WTC11 (cell line): ENCODE measurements around the gene PPP1R18. TPM values are rescaled to one million over a fixed set of nuclear protein-coding genes. Genes with fewer than 3 reads are reported as not detected.

Source experiments
- ATAC-seq: fragments of 200-7000 bp; cut with Tn5 transposase; 2 replicates; pipeline ENCODE4 v1.10.0; 2021; ENCODE audit warnings: mild to moderate bottlenecking, moderate library complexity
- CTCF ChIA-PET: fragments of 300-600 bp; sonication (Branson Sonifier 250); formaldehyde crosslinking; loops from one replicate; lab custom pipeline; 2021; ENCODE audit warnings: antibody characterized with exemption; lab: Charles Lee
- POLR2A ChIA-PET: fragments of 350-600 bp; sonication (Branson Sonifier 250); formaldehyde crosslinking; loops from one replicate; lab custom pipeline; 2021; ENCODE audit warnings: antibody characterized with exemption; lab: Charles Lee
- DNase-seq: peaks from one replicate; pipeline ENCODE4 v3.0.0; 2021; ENCODE audit warnings: low spot score
- H3K27ac Mint-ChIP-seq: 2 replicates; pipeline ENCODE4 v1.8.0; 2021; ENCODE audit warnings: mixed read lengths
- H3K27me3 Mint-ChIP-seq: 2 replicates; pipeline ENCODE4 v1.8.0; 2021; ENCODE audit warnings: low read depth, mild to moderate bottlenecking, moderate library complexity, mixed read lengths
- H3K36me3 Mint-ChIP-seq: 2 replicates; pipeline ENCODE4 v1.8.0; 2021; ENCODE audit warnings: mixed read lengths
- H3K4me1 Mint-ChIP-seq: 2 replicates; pipeline ENCODE4 v1.8.0; 2022; ENCODE audit warnings: mixed read lengths
- H3K4me3 Mint-ChIP-seq: 2 replicates; pipeline ENCODE4 v1.8.0; 2021; ENCODE audit warnings: mild to moderate bottlenecking, moderate library complexity, mixed read lengths
- H3K9me3 Mint-ChIP-seq: 2 replicates; pipeline ENCODE4 v1.8.0; 2021; ENCODE audit warnings: mixed read lengths
- CREB1 ChIP-seq: sonication (generic); formaldehyde crosslinking; IDR thresholded peaks from 2 replicates; pipeline ENCODE4 v1.8.0; 2023; ENCODE audit warnings: mild to moderate bottlenecking, missing genetic modification reagents
- CREM ChIP-seq: sonication (generic); formaldehyde crosslinking; IDR thresholded peaks from 2 replicates; pipeline ENCODE4 v1.8.1; 2022; ENCODE audit warnings: mild to moderate bottlenecking, missing genetic modification reagents, moderate library complexity
- ESRRA ChIP-seq: sonication (generic); formaldehyde crosslinking; IDR thresholded peaks from 2 replicates; pipeline ENCODE4 v1.8.1; 2022; ENCODE audit warnings: mild to moderate bottlenecking, missing genetic modification reagents, borderline replicate concordance
- ETV6 ChIP-seq: sonication (generic); formaldehyde crosslinking; IDR thresholded peaks from 2 replicates; pipeline ENCODE4 v1.8.1; 2022; ENCODE audit warnings: mild to moderate bottlenecking, missing genetic modification reagents
- FOXK1 ChIP-seq: sonication (generic); formaldehyde crosslinking; IDR thresholded peaks from 2 replicates; pipeline ENCODE4 v1.8.0; 2022; ENCODE audit warnings: mild to moderate bottlenecking, moderate library complexity, missing genetic modification reagents
- HMGXB4 ChIP-seq: sonication (generic); formaldehyde crosslinking; IDR thresholded peaks from 2 replicates; pipeline ENCODE4 v1.8.1; 2023; ENCODE audit warnings: mild to moderate bottlenecking, moderate library complexity, missing genetic modification reagents
- KAT7 ChIP-seq: sonication (generic); formaldehyde crosslinking; IDR thresholded peaks from 2 replicates; pipeline ENCODE4 v1.8.1; 2023; ENCODE audit warnings: missing genetic modification reagents, mild to moderate bottlenecking, borderline replicate concordance
- MAX ChIP-seq: sonication (generic); formaldehyde crosslinking; IDR thresholded peaks from 2 replicates; pipeline ENCODE4 v1.8.0; 2022; ENCODE audit warnings: mild to moderate bottlenecking, missing genetic modification reagents
- PRDM15 ChIP-seq: sonication (generic); formaldehyde crosslinking; IDR thresholded peaks from 2 replicates; pipeline ENCODE4 v1.8.0; 2022; ENCODE audit warnings: missing genetic modification reagents
- RELA ChIP-seq: sonication (generic); formaldehyde crosslinking; IDR thresholded peaks from 2 replicates; pipeline ENCODE4 v1.8.1; 2022; ENCODE audit warnings: missing genetic modification reagents, mild to moderate bottlenecking, borderline replicate concordance
- USF2 ChIP-seq: sonication (generic); formaldehyde crosslinking; IDR thresholded peaks from 2 replicates; pipeline ENCODE4 v1.8.1; 2023; ENCODE audit warnings: mild to moderate bottlenecking, missing genetic modification reagents, moderate library complexity
- ZBTB43 ChIP-seq: sonication (generic); formaldehyde crosslinking; IDR thresholded peaks from 2 replicates; pipeline ENCODE4 v1.8.1; 2023; ENCODE audit warnings: mild to moderate bottlenecking, missing genetic modification reagents
- ZNF317 ChIP-seq: sonication (generic); formaldehyde crosslinking; IDR thresholded peaks from 2 replicates; pipeline ENCODE4 v1.8.1; 2023; ENCODE audit warnings: low read depth, mild to moderate bottlenecking, moderate library complexity, missing genetic modification reagents, borderline replicate concordance
- total RNA-seq: library from RNA; stranded (reverse); gene quantifications from 3 replicates; pipeline ENCODE4 v1.2.3, GENCODE V29; 2021

The PPP1R18 gene
- total RNA-seq, 1 experiment from 2014 or later, result 36.5 TPM

- no peak for TF ChIP-seq CREB1 (CRISPR knock-in tag)
- TF ChIP-seq, all 79 proteins: peak for 0
Measured at GRCh38 chr6:30688569-30688968, 2.1 kb upstream of the PPP1R18 start (continued).

- H3K27me3 Mint-ChIP-seq, result no peaks in the 10 kb centered on the region
- peak overlapping the region; percentile 80 for H3K4me3 Mint-ChIP-seq
- H3K36me3 Mint-ChIP-seq, result peaks cover 3% of the 10 kb centered on the region; the same call in 1 of the 2 replicates
- peaks cover 70% of the 10 kb centered on the region for H3K4me1 Mint-ChIP-seq
- ChIA-PET CTCF (interaction anchor here (0.7 to 2.8 kb wide), 8 partner anchors 9 to 193 kb away, joined by 3 to 42 read pairs (median 8); partner anchors contain the start of genes DHX16, FLOT1 and MDC1), POLR2A (interaction anchor here (0.5 to 2.6 kb wide), 10 partner anchors 14 to 193 kb away, joined by 3 to 7 read pairs (median 3); partner anchors contain the start of genes GNL1, MDC1, MRPS18B and PPP1R10)
- peak; percentile 46 for DNase-seq
- 0 out of 2 replicates have a peak, but pooled peaks have one; percentile 46 for TF ChIP-seq CREM (CRISPR knock-in tag)
- TF ChIP-seq ESRRA (CRISPR knock-in tag), result peak; percentile 53; the same call in 1 of the 2 replicates
- no peak for TF ChIP-seq ZNF317 (CRISPR knock-in tag)
- peak; percentile 43; the same call in 1 of the 2 replicates for TF ChIP-seq KAT7 (CRISPR knock-in tag)
- TF ChIP-seq FOXK1 (CRISPR knock-in tag), result no peak
- peak; percentile 62 for TF ChIP-seq PRDM15 (CRISPR knock-in tag)
- peak; percentile 7; the same call in 1 of the 2 replicates for TF ChIP-seq HMGXB4
- peak; percentile 42; the same call in 1 of the 2 replicates for TF ChIP-seq MAX (CRISPR knock-in tag)
- TF ChIP-seq ZBTB43 (CRISPR knock-in tag), result no peak
- no peak for TF ChIP-seq USF2 (CRISPR knock-in tag)
- 0 out of 2 replicates have a peak, but pooled peaks have one; percentile 39 for TF ChIP-seq RELA (CRISPR knock-in tag)
- peak; percentile 17; the same call in 1 of the 2 replicates for TF ChIP-seq ETV6 (CRISPR knock-in tag)
- peak; percentile 2; the same call in 1 of the 2 replicates for ATAC-seq
- no peaks in the 10 kb centered on the region for H3K9me3 Mint-ChIP-seq
- 0 out of 2 replicates have a peak overlapping the region, but pooled peaks have one; percentile 39 for H3K27ac Mint-ChIP-seq
Measured at GRCh38 chr6:30687659-30688431, 1.4 kb upstream of the PPP1R18 start.
